Inflammatory macrophage treated with lipopolysaccharide for 1 hour (primary cell): ENCODE results near the gene ERGIC1.

Experiments
- DNase-seq, 2 donors: peaks; one replicate each; pipeline ENCODE4 v3.0.0-alpha.2; 2020 to 2022

Gene ERGIC1

GRCh38 chr5:172925336-172925948 lies 91.4 kb downstream of the ERGIC1 start:
- no peak for DNase-seq

- DNase-seq, result no peak
Observed at GRCh38 chr5:172926008-172926523, 92.0 kb downstream of the ERGIC1 start.

- no peak for DNase-seq
Observed at GRCh38 chr5:172926796-172927195, 92.7 kb downstream of the ERGIC1 start.

GRCh38 chr5:172929371-172929838 lies 95.4 kb downstream of the ERGIC1 start:
- no peak for DNase-seq

- DNase-seq, result no peak
Observed at GRCh38 chr5:172931001-172931536, 97.0 kb downstream of the ERGIC1 start.

GRCh38 chr5:172932313-172933017 lies 98.4 kb downstream of the ERGIC1 start:
- DNase-seq, result peak; percentile 42 to 79

- DNase-seq, result no peak
Observed at GRCh38 chr5:172933238-172933637, 99.2 kb downstream of the ERGIC1 start.

GRCh38 chr5:172935096-172935495 lies 101.0 kb downstream of the ERGIC1 start:
- DNase-seq, result no peak

- DNase-seq, result peak in 1 of 2 donors; percentile 42
Observed at GRCh38 chr5:172936401-172936800, 102.3 kb downstream of the ERGIC1 start.

GRCh38 chr5:172939071-172939470 lies 105.0 kb downstream of the ERGIC1 start:
- no peak for DNase-seq

- DNase-seq, result no peak
Observed at GRCh38 chr5:172939611-172940267, 105.7 kb downstream of the ERGIC1 start.

GRCh38 chr5:172940268-172941066 lies 106.4 kb downstream of the ERGIC1 start:
- DNase-seq, result no peak

- DNase-seq, result no peak
Observed at GRCh38 chr5:172941067-172941516, 107.0 kb downstream of the ERGIC1 start.

- no peak for DNase-seq
Observed at GRCh38 chr5:172942556-172942955, 108.5 kb downstream of the ERGIC1 start.

GRCh38 chr5:172943283-172943841 lies 109.3 kb downstream of the ERGIC1 start:
- peak; percentile 44 to 67 for DNase-seq

GRCh38 chr5:172943906-172944305 lies 109.9 kb downstream of the ERGIC1 start:
- no peak for DNase-seq

GRCh38 chr5:172944741-172945140 lies 110.7 kb downstream of the ERGIC1 start:
- no peak for DNase-seq

GRCh38 chr5:172945151-172945550 lies 111.1 kb downstream of the ERGIC1 start:
- DNase-seq, result no peak

- DNase-seq, result no peak
Observed at GRCh38 chr5:172946146-172946545, 112.1 kb downstream of the ERGIC1 start.

- no peak for DNase-seq
Observed at GRCh38 chr5:172949426-172949825, 115.4 kb downstream of the ERGIC1 start.

GRCh38 chr5:172950176-172950965 lies 116.3 kb downstream of the ERGIC1 start:
- no peak for DNase-seq
